Right ventricle myocardium superior (tissue), 1 donor: ENCODE results near the gene SH3PXD2A. TPM values are rescaled to one million over a fixed set of nuclear protein-coding genes. Genes with fewer than 3 reads are reported as not detected.
"Not testable (repeated sequence)": the region's sequence is repeated elsewhere in the genome, so short reads cannot be mapped to it uniquely, and the experiment has no call there.

Experiments used
- ATAC-seq: fragments of 200-7000 bp; cut with Tn5 transposase; one replicate; pipeline ENCODE4 v1.9.1; 2020; ENCODE audit warnings: mild to moderate bottlenecking; ENCODE audit not compliant: poor library complexity
- DNase-seq: peaks from one replicate; pipeline ENCODE4 v3.0.0-alpha.2; 2020
- intact Hi-C: fragments of 100-400 bp; cut with DNase I; formaldehyde crosslinking; loops from one replicate; pipeline ENCODE4 v1.11.2; 2022
- total RNA-seq: library from RNA; stranded (reverse); fragmentation: NEBNext Ultra II Directional; extraction: Animal tissue kit (Norgen Biotek cat#: 25700); gene quantifications from one replicate; pipeline ENCODE4 v1.2.1, GENCODE V29; 2021
- donor health status: DM: no; HTN: yes; CAD: no; lungs with severe emphysema.

The SH3PXD2A gene
- total RNA-seq, 1 donor from 2014 or later, result 27.0 TPM

GRCh38 chr10:103822107-103822716 lies 33.2 kb downstream of the SH3PXD2A start:
- intact Hi-C loops, result loop anchor here (5.0 kb wide), 1 partner anchor 35 kb away; the partner anchor contains the start of gene SH3PXD2A
- DNase-seq (no peak), ATAC-seq (no peak)

DNA sequence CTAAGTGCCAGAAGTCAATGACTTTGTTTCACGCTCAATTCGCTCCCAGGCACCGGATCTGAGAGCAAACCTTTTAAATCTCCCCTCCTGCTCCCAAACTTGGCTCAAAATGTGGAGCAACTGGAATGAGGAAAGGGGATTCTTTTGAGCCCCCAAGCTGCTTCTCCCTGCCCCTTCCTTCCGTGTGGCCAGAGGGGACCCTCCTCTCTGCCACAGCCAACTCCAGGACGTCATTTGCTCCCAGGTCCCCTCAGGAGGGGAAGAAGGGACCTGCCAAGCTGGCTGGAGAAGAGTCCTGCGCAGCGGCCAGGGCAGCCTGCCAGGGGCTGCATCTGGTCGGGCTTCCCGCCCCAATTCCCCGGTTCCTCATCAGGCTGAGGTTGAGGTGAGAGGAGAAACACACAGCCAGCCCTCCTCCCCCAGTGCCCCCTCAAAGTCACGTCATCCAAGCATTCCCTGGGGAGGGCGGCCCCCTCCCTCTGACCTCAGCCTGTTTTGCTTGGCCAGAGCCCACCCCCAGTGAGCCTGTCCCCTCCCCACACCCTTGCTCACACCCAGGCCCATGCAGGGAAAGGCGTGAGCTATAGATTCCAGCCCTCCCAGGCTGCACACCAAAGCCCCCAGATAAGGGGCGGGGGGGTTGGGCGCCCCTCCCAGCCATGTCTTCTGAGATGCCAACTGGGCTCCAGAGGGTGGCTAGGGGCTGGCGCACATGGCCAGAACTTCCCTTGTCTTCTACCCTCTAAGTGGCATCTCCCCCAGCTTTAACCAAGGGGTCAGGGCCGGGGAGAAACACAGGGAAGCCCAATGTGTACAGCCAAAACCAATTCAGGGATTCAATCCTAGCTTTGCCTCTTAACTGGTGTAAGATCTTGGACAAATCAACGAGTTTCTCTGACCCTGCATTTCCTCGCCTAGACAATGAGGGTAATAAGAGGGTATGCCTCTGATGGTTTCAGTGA lies 35.0 kb downstream of the SH3PXD2A start:
- DNase-seq (peak; percentile 91), ATAC-seq (peak; percentile 91)
- intact Hi-C loops, result loop anchor here (5.0 kb wide), 1 partner anchor 37 kb away; the partner anchor contains the start of gene SH3PXD2A

- no peak for ATAC-seq
- intact Hi-C loops, result no loop called here
- no peak for DNase-seq
Observed at GRCh38 chr10:103819493-103819892, 35.9 kb downstream of the SH3PXD2A start.

GRCh38 chr10:103818765-103819374 lies 36.5 kb downstream of the SH3PXD2A start:
- ATAC-seq (no peak), DNase-seq (no peak)
- intact Hi-C loops, result no loop called here

DNA sequence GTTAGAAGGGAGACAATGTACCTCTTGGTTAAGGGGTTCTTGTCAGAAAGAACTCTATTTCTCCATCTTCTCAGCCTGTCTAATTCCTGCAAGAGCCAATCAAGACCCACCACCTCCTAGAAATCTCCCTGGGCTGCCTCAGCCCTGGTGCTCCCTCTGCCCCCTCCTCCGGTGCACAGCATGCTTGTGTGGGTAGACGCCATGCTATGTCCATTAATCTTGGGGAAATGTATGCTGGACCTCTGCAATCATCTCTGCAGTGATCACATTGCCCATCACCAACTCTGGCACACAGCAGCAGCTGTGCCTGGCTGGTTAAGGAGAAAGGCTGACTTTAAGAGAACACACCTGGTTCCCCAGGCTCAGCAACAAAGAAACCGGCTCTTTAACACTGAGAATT lies 37.3 kb downstream of the SH3PXD2A start:
- DNase-seq (no peak), ATAC-seq (no peak)
- intact Hi-C loops, result no loop called here

- intact Hi-C loops, result no loop called here
- no peak for ATAC-seq
Observed at GRCh38 chr10:103816431-103816830, 38.9 kb downstream of the SH3PXD2A start.

GRCh38 chr10:103814626-103815370 lies 40.6 kb downstream of the SH3PXD2A start:
- ATAC-seq, result no peak
- DNase-seq, result peak; percentile 25
- intact Hi-C loops, result no loop called here

More at GRCh38 chr10:103816431-103816830, 38.9 kb downstream of the SH3PXD2A start:
- DNase-seq, result no peak

DNA sequence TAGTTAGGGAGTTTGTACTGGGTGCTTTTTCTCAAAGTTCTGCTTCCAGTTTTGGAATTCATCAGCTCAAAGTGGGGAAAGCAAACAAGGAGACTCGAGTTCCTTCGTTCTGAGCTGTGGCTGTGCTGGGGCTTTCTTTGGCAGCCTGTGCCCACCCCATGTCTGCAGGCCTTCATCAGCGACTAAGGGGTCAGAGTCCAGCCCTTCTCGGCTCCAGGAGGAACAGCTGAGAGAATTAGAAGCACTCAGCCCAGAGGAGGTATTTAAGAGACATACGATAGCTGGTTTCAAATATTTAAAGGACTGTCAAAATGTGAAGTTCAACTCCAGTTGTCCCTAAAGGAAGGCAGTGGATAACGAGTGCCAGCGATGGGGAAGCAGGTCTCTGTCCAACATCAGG lies 41.3 kb downstream of the SH3PXD2A start:
- DNase-seq, result no peak
- ATAC-seq, result no peak
- intact Hi-C loops, result no loop called here

- ATAC-seq, intact Hi-C loops, DNase-seq: not testable (repeated sequence)
Observed at GRCh38 chr10:103813312-103813711, 42.1 kb downstream of the SH3PXD2A start.

- intact Hi-C loops, result no loop called here
- ATAC-seq (no peak), DNase-seq (no peak)
Observed at GRCh38 chr10:103812432-103812831, 42.9 kb downstream of the SH3PXD2A start.

GRCh38 chr10:103812004-103812403 lies 43.4 kb downstream of the SH3PXD2A start:
- ATAC-seq (peak; percentile 47), DNase-seq (no peak)
- intact Hi-C loops, result no loop called here

GRCh38 chr10:103811463-103811862 lies 43.9 kb downstream of the SH3PXD2A start:
- DNase-seq (no peak), ATAC-seq (no peak)
- intact Hi-C loops, result no loop called here

DNA sequence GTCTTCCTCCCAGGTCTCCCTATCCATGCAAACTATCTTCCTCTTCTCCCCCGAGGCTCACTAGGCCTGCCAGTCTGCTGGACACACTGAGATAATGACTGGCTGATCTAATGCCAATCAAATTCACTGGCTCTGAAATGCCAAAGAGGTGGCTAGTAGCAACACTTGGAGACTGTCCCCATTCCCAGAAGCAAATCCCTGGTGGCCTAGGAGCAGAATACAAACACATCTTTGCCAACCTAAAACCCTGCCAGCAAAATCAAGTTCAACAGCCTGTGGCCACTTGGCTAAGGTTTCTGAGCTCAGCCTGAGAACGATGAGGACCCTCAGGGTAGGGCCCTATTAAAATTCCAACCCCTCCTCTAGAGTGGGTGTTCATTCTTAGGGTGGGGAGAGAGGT lies 46.6 kb downstream of the SH3PXD2A start:
- peak; percentile 60 for ATAC-seq
- DNase-seq, result no peak
- intact Hi-C loops, result no loop called here

DNA sequence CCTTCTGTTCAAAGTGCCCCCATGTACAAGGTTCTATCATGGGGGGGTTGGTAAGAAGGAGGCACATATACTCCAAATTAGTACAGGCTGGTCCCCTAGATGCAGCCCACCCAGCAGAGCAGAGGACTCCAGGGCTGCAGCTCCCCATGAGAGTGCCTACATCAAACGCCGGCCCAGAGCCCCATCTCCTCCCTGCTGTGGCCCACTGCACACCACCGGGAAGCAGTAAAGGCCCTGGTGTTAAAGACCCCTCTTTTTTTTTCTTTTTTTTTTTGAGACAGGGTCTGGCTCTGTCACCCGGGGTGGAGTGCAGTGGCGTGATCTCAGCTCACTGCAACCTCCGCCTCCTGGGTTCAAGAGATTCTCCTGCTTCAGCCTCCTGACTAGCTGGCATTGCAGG lies 47.4 kb downstream of the SH3PXD2A start:
- DNase-seq, result no peak
- no peak for ATAC-seq
- intact Hi-C loops, result no loop called here

DNA sequence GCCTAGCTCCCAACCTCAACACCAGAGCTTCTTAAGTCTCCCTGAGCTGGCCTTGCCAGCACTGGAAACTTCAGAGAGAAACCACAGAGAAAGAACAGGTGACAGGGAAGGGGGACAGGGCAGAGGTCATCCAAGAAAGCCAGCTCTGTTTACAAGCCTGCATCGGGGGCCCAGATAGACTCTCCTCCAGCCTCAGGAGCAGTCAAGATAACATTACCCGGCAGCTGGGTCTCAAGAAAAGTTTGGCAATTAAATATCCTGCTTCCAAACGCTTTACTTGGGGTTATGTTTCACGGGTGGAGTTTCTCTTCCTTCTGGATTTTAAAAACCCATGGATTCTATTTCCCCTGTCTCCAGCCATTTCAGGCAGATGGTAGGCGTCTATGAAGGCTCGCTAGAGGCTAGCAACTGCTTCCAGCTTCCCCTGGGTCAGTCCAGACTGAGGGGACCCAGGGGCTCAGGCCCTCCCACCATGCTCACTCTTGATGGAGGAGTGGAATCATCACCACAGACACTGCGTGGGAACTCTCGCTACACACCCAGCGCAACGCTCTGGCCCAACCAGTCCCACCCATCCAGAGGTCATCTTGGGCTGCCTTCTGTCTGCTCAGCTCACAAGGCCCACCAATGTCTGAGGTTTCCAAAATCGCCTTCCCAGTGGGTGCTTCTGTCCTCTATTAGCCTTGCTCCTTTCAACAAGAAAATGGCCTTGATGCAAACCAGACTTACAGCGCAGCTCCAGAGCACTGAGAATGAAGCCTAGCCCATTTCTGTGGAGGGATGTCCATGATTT lies 48.8 kb downstream of the SH3PXD2A start:
- DNase-seq, result no peak
- intact Hi-C loops, result no loop called here

GRCh38 chr10:103805781-103806180 lies 49.6 kb downstream of the SH3PXD2A start:
- no peak for ATAC-seq
- intact Hi-C loops, result no loop called here
- DNase-seq, result no peak

More for the DNA sequence above, 48.8 kb downstream of the SH3PXD2A start:
- peak; percentile 58 for ATAC-seq

- intact Hi-C loops, result no loop called here
- no peak for DNase-seq
- ATAC-seq, result no peak
Observed at GRCh38 chr10:103804871-103805270, 50.5 kb downstream of the SH3PXD2A start.

DNA sequence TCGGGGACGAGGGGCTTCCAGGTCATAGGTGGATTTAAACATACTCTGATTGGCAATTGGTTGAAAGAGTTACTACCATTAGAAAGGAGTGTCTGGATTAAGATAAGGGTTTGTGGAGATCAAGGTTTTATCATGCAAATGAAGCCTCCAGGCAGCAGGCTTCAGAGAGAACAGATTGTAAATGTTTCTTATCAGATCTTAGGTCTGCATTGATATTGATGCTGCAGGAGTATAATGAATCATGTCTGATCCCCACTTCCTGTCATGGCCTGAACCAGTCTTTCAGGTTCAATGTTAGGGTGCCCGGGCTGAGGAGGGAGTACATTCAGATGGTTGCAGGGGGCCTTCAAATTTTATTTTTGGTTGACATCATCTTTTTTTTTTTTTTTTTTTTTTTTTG lies 51.4 kb downstream of the SH3PXD2A start:
- ATAC-seq (no peak), DNase-seq (no peak)
- intact Hi-C loops, result no loop called here
